K562 (cell line): ENCODE measurements around the gene SLC16A5. TPM values are rescaled to one million over a fixed set of nuclear protein-coding genes. Genes with fewer than 3 reads are reported as not detected.
"Not testable (repeated sequence)": the region's sequence is repeated elsewhere in the genome, so short reads cannot be mapped to it uniquely, and the experiment has no call there.

ENCODE experiments used
- ATF1 ChIP-seq, 2 experiments: fragments of 450-650 bp in 1 of 2; IDR thresholded peaks; 2 replicates each; pipeline ENCODE4 v1.6.1; 2016; ENCODE audit warnings: missing compliant biosample characterization in 1 of 2, missing genetic modification characterization in 1 of 2
- DACH1 ChIP-seq: fragments of 450-650 bp; IDR thresholded peaks from 2 replicates; pipeline ENCODE4 v1.6.1; 2018; ENCODE audit not compliant: partially characterized antibody
- ETS2 ChIP-seq: IDR thresholded peaks from 2 replicates; pipeline ENCODE4 v1.6.1; 2016; ENCODE audit warnings: borderline replicate concordance, missing genetic modification characterization, mild to moderate bottlenecking, moderate library complexity, missing compliant biosample characterization; ENCODE audit not compliant: poor library complexity, severe bottlenecking
- GABPA ChIP-seq: fragments of 200-800 bp; sonication (Bioruptor generic); conservative IDR thresholded peaks from 2 replicates; pipeline ENCODE4 v1.6.1; 2016; ENCODE audit warnings: low read depth, missing genetic modification characterization, missing compliant biosample characterization
- GABPB1 ChIP-seq: sonication (generic); formaldehyde crosslinking; IDR thresholded peaks from 2 replicates; pipeline ENCODE4 v1.8.0; 2022; ENCODE audit warnings: mild to moderate bottlenecking, missing genetic modification reagents
- GATA2 ChIP-seq: sonication (generic); formaldehyde crosslinking; IDR thresholded peaks from 2 replicates; pipeline ENCODE4 v1.4.0; 2020; ENCODE audit warnings: mild to moderate bottlenecking, missing genetic modification reagents
- LCOR ChIP-seq: sonication (generic); formaldehyde crosslinking; IDR thresholded peaks from 2 replicates; pipeline ENCODE4 v1.8.0; 2022; ENCODE audit warnings: mild to moderate bottlenecking, missing genetic modification reagents
- MIER1 ChIP-seq: fragments of 450-650 bp; IDR thresholded peaks from 2 replicates; pipeline ENCODE4 v1.6.1; 2016; ENCODE audit warnings: antibody characterized with exemption, mild to moderate bottlenecking, low read depth
- NBN ChIP-seq: fragments of 450-650 bp; IDR thresholded peaks from 2 replicates; pipeline ENCODE4 v1.6.1; 2016; ENCODE audit warnings: low read depth, mild to moderate bottlenecking
- NR2C2 ChIP-seq, 2 experiments: fragments of 200-800 bp in 1 of 2; sonication (Bioruptor generic) in 1 of 2; sonication (generic) in 1 of 2; formaldehyde crosslinking in 1 of 2; IDR thresholded peaks; 2 replicates each; pipeline versions ENCODE4 v1.6.1 to v1.8.0; 2016 to 2022; ENCODE audit warnings: mild to moderate bottlenecking in 1 of 2, missing compliant biosample characterization in 1 of 2, missing genetic modification characterization in 1 of 2, missing genetic modification reagents in 1 of 2
- SOX6 ChIP-seq: fragments of 450-650 bp; IDR thresholded peaks from 2 replicates; pipeline ENCODE4 v1.6.1; 2014; ENCODE audit warnings: mild to moderate bottlenecking
- TBL1XR1 ChIP-seq, 2 experiments: IDR thresholded peaks; 2 replicates each; pipeline ENCODE4 v1.6.1; 2012; ENCODE audit warnings: improper control_type of control experiment in 2 of 2, low read length in 2 of 2, mild to moderate bottlenecking in 1 of 2
- ZFP1 ChIP-seq: fragments of 450-650 bp; formaldehyde crosslinking; IDR thresholded peaks from 2 replicates; pipeline ENCODE4 v1.4.0; 2020; ENCODE audit warnings: mild to moderate bottlenecking, mixed read lengths
- ZNF316 ChIP-seq: fragments of 450-650 bp; IDR thresholded peaks from 2 replicates; pipeline ENCODE4 v1.6.1; 2016
- polyA plus RNA-seq, 8 experiments: library from polyadenylated mRNA; depleted of rRNA in 4 of 8; stranded (reverse) in 5 of 8; unstranded in 3 of 8; fragments of >200 nt; fragmentation: Nextera tagmentation in 2 of 8; fragmentation: Illumina TruSeq in 1 of 8; extraction: Ambion mirVana in 2 of 8; extraction: Trizol in 1 of 8; gene quantifications; 2 replicates each; pipeline versions ENCODE4 v1.2.1 to v1.2.3, GENCODE V29; 2011 to 2014; ENCODE audit warnings: inconsistent platforms in 1 of 8, missing spikeins in 1 of 8
- total RNA-seq, 7 experiments: library from RNA; depleted of rRNA in 6 of 7; stranded (reverse); fragments of >200 nt in 6 of 7; fragmentation: Illumina TruSeq in 2 of 7; extraction: Trizol in 2 of 7; gene quantifications; 2 replicates each; pipeline versions ENCODE4 v1.2.1 to v1.2.3, GENCODE V29; 2011 to 2021; ENCODE audit warnings: low replicate concordance in 1 of 7
- TF ChIP-seq, protein P1 (sequence below), 2 experiments: fragments of 450-650 bp in 1 of 2; sonication (generic) in 1 of 2; formaldehyde crosslinking in 1 of 2; IDR thresholded peaks in 1 of 2; conservative IDR thresholded peaks in 1 of 2; 2 replicates each; pipeline versions ENCODE4 v1.6.1 to v1.8.1; 2016 to 2023; ENCODE audit warnings: mild to moderate bottlenecking in 2 of 2, moderate library complexity in 2 of 2, inconsistent platforms in 1 of 2, missing genetic modification reagents in 1 of 2
- TF ChIP-seq, protein P2 (sequence below): fragments of 250-450 bp; sonication (Bioruptor Pico); IDR thresholded peaks from 2 replicates; pipeline ENCODE4 v1.8.0; 2021; ENCODE audit warnings: moderate library complexity, mild to moderate bottlenecking, inconsistent platforms
- TF ChIP-seq, protein P3 (sequence below), 2 experiments: fragments of 250-450 bp in 1 of 2; fragments of 450-650 bp in 1 of 2; sonication (Bioruptor Pico) in 1 of 2; IDR thresholded peaks; 2 replicates each; pipeline versions ENCODE4 v1.6.1 to v1.8.0; 2016 to 2021; ENCODE audit warnings: mild to moderate bottlenecking in 2 of 2, moderate library complexity in 2 of 2, missing compliant biosample characterization in 1 of 2, missing genetic modification characterization in 1 of 2
- TF ChIP-seq, protein P4 (sequence below): fragments of 450-650 bp; IDR thresholded peaks from 2 replicates; pipeline ENCODE4 v1.6.1; 2016
- TF ChIP-seq, protein P5 (sequence below): fragments of 450-650 bp; IDR thresholded peaks from 2 replicates; pipeline ENCODE4 v1.6.1; 2017; ENCODE audit warnings: antibody characterized with exemption, mild to moderate bottlenecking

Gene SLC16A5
- total and polyA plus RNA-seq, 9 of the 15 experiments (the other 6 are each of a cell fraction or from before 2014, with no cell fraction given): 0.06 to 2.6 (median 0.91) TPM

DNA sequence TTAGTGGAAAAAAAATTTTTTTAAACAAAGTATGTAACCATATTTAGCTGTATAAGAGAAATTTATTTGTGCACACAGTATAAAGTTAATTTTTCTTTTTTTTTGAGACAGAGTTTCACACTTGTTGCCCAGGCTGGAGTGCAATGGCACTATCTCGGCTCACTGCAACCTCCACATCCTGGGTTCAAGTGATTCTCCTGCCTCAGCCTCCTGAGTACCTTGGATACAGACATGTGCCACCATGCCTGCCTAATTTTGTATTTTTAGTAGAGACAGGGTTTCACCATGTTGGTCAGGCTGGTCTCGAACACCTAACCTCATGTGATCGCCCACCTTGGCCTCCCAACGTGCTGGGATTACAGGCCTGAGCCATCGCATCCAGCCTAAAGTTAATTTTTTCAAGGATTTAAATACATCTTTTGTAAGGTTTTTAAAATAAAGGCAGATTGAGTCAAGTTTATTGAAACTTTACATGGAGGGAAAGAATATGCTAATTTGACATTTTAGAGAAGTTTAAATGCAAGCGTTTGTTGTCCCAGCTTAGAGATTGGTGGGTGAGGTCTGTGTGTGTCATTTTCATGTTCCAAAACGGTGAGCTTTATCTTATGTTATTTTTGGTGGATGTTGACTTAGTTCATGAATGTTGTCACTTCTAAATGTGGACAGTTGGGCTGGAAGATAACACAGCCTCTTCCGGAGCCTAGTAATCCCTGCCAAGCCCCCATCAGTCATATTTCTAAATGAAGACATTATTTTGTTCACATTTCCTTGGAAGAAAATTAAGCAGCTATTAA is 16.1 kb upstream of the SLC16A5 start (continued):
- TF ChIP-seq, protein P1, sequence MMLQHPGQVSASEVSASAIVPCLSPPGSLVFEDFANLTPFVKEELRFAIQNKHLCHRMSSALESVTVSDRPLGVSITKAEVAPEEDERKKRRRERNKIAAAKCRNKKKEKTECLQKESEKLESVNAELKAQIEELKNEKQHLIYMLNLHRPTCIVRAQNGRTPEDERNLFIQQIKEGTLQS (IDR thresholded peaks at IDR 0.05): peak; percentile 85
- TF ChIP-seq, protein P1 (CRISPR knock-in tag; conservative IDR thresholded peaks at IDR 0.05): not testable (repeated sequence)
- TF ChIP-seq MIER1: peak; percentile 29; the same call in 1 of the 2 replicates
- TF ChIP-seq DACH1: peak; percentile 66
- TF ChIP-seq, protein P2, sequence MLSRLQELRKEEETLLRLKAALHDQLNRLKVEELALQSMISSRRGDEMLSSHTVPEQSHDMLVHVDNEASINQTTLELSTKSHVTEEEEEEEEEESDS (CRISPR knock-in tag): 0 out of 2 replicates have a peak, but pooled peaks have one; percentile 13
- TF ChIP-seq SOX6: peak; percentile 80
- TF ChIP-seq ZNF316: peak; percentile 96
- not testable (repeated sequence) for TF ChIP-seq NR2C2, ATF1 (CRISPR knock-in tag; IDR thresholded peaks at IDR 0.05)
- 0 out of 2 replicates have a peak, but pooled peaks have one; percentile 18 for TF ChIP-seq NR2C2 (tag; IDR thresholded peaks at IDR 0.05)
- TF ChIP-seq ETS2: peak; percentile 35
- peak; percentile 70; the same call in 1 of the 2 replicates for TF ChIP-seq ZFP1 (CRISPR knock-in tag)
- TF ChIP-seq, protein P3, sequence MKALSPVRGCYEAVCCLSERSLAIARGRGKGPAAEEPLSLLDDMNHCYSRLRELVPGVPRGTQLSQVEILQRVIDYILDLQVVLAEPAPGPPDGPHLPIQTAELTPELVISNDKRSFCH (CRISPR knock-in tag; IDR thresholded peaks at IDR 0.05): not testable (repeated sequence)
- TF ChIP-seq, protein P3 (tag; IDR thresholded peaks at IDR 0.05): peak; percentile 80
- TF ChIP-seq, protein P4, sequence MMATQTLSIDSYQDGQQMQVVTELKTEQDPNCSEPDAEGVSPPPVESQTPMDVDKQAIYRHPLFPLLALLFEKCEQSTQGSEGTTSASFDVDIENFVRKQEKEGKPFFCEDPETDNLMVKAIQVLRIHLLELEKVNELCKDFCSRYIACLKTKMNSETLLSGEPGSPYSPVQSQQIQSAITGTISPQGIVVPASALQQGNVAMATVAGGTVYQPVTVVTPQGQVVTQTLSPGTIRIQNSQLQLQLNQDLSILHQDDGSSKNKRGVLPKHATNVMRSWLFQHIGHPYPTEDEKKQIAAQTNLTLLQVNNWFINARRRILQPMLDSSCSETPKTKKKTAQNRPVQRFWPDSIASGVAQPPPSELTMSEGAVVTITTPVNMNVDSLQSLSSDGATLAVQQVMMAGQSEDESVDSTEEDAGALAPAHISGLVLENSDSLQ: peak; percentile 92
- peak; percentile 27; the same call in 1 of the 2 replicates for TF ChIP-seq GABPB1 (CRISPR knock-in tag)
- TF ChIP-seq, protein P5, sequence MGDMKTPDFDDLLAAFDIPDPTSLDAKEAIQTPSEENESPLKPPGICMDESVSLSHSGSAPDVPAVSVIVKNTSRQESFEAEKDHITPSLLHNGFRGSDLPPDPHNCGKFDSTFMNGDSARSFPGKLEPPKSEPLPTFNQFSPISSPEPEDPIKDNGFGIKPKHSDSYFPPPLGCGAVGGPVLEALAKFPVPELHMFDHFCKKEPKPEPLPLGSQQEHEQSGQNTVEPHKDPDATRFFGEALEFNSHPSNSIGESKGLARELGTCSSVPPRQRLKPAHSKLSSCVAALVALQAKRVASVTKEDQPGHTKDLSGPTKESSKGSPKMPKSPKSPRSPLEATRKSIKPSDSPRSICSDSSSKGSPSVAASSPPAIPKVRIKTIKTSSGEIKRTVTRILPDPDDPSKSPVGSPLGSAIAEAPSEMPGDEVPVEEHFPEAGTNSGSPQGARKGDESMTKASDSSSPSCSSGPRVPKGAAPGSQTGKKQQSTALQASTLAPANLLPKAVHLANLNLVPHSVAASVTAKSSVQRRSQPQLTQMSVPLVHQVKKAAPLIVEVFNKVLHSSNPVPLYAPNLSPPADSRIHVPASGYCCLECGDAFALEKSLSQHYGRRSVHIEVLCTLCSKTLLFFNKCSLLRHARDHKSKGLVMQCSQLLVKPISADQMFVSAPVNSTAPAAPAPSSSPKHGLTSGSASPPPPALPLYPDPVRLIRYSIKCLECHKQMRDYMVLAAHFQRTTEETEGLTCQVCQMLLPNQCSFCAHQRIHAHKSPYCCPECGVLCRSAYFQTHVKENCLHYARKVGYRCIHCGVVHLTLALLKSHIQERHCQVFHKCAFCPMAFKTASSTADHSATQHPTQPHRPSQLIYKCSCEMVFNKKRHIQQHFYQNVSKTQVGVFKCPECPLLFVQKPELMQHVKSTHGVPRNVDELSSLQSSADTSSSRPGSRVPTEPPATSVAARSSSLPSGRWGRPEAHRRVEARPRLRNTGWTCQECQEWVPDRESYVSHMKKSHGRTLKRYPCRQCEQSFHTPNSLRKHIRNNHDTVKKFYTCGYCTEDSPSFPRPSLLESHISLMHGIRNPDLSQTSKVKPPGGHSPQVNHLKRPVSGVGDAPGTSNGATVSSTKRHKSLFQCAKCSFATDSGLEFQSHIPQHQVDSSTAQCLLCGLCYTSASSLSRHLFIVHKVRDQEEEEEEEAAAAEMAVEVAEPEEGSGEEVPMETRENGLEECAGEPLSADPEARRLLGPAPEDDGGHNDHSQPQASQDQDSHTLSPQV: peak; percentile 85
- peak; percentile 61 for TF ChIP-seq GATA2
- peak; percentile 74 for TF ChIP-seq NBN
- peak; percentile 68 for TF ChIP-seq ATF1 (tag; IDR thresholded peaks at IDR 0.05)
- TF ChIP-seq TBL1XR1 (IDR thresholded peaks at IDR 0.05; ENCODE audit: low read length in 2 of 2): peak in 1 of 2 experiments; percentile 96; a peak in 2 of 4 replicates
- TF ChIP-seq GABPA: peak; percentile 51; the same call in 1 of the 2 replicates
- TF ChIP-seq LCOR: peak; percentile 90
